CD4-positive, alpha-beta T cell (primary cell): ENCODE measurements around the gene ABHD1. TPM values are rescaled to one million over a fixed set of nuclear protein-coding genes. Genes with fewer than 3 reads are reported as not detected.

ENCODE experiments used
- ATAC-seq: fragments of 200-7000 bp; cut with Tn5 transposase; one replicate; pipeline ENCODE4 v1.10.0; 2022; ENCODE audit warnings: mild to moderate bottlenecking; ENCODE audit not compliant: poor library complexity
- CTCF ChIA-PET: fragments of 350-600 bp; sonication (Branson Sonifier 250); formaldehyde crosslinking; loops from one replicate; lab custom pipeline; 2021; ENCODE audit warnings: antibody characterized with exemption, inconsistent platforms; lab: Charles Lee
- POLR2A ChIA-PET: fragments of 350-600 bp; sonication (Branson Sonifier 250); formaldehyde crosslinking; loops from one replicate; lab custom pipeline; 2021; ENCODE audit warnings: antibody characterized with exemption, inconsistent platforms; lab: Charles Lee
- DNase-seq, 14 experiments: peaks; one replicate each; pipeline ENCODE4 v3.0.0-alpha.2; 2013 to 2020; ENCODE audit warnings: mixed read lengths in 2 of 14
- H3K27ac ChIP-seq, 2 donors: one replicate each; pipeline versions ENCODE4 v1.5.1 to v1.7.0; 2013; ENCODE audit warnings: low read length in 2 of 2, low read depth in 1 of 2, mild to moderate bottlenecking in 1 of 2
- H3K27me3 ChIP-seq, 2 experiments: 1 replicate in 1 of 2; 2 replicates in 1 of 2; pipeline versions ENCODE4 v1.6.1 to v1.7.0; 2013; ENCODE audit warnings: low read length in 2 of 2, control low read depth in 1 of 2, mild to moderate bottlenecking in 1 of 2, moderate library complexity in 1 of 2; ENCODE audit not compliant: insufficient read depth in 2 of 2, control insufficient read depth in 1 of 2
- H3K36me3 ChIP-seq: one replicate; pipeline ENCODE4 v1.6.1; 2013; ENCODE audit warnings: low read length, control low read depth; ENCODE audit not compliant: insufficient read depth
- H3K4me1 ChIP-seq: one replicate; pipeline ENCODE4 v1.6.1; 2013; ENCODE audit warnings: low read length, control low read depth; ENCODE audit not compliant: insufficient read depth
- H3K4me3 ChIP-seq: one replicate; pipeline ENCODE4 v1.5.1; 2013; ENCODE audit warnings: mild to moderate bottlenecking, low read length, moderate library complexity
- H3K9me3 ChIP-seq, 2 experiments: 1 replicate in 1 of 2; 2 replicates in 1 of 2; pipeline versions ENCODE4 v1.6.1 to v1.7.0; 2013; ENCODE audit warnings: low read length in 2 of 2, mild to moderate bottlenecking in 2 of 2, control low read depth in 1 of 2, moderate library complexity in 1 of 2; ENCODE audit not compliant: control insufficient read depth in 1 of 2, insufficient read depth in 1 of 2
- H3K27ac Mint-ChIP-seq: one replicate; pipeline ENCODE4 v1.8.0; 2020; ENCODE audit warnings: mixed read lengths
- H3K27me3 Mint-ChIP-seq: one replicate; pipeline ENCODE4 v1.8.0; 2021; ENCODE audit warnings: mixed read lengths
- H3K36me3 Mint-ChIP-seq: one replicate; pipeline ENCODE4 v1.8.0; 2021; ENCODE audit warnings: low read depth, mixed read lengths
- H3K4me1 Mint-ChIP-seq: one replicate; pipeline ENCODE4 v1.8.0; 2021; ENCODE audit warnings: low read depth, mixed read lengths
- H3K4me3 Mint-ChIP-seq: one replicate; pipeline ENCODE4 v1.8.0; 2020; ENCODE audit warnings: mild to moderate bottlenecking, mixed read lengths
- H3K9me3 Mint-ChIP-seq: one replicate; pipeline ENCODE4 v1.8.0; 2020; ENCODE audit warnings: mixed read lengths
- CTCF ChIP-seq: fragments of 200-600 bp; IDR thresholded peaks from one replicate; pipeline ENCODE4 v1.8.0; 2022; ENCODE audit warnings: antibody characterized with exemption, mild to moderate bottlenecking
- intact Hi-C, 2 experiments: fragments of 100-400 bp; cut with DNase I in 1 of 2; cut with micrococcal nuclease in 1 of 2; formaldehyde crosslinking; loops; one replicate each; pipeline versions ENCODE4 v1.15.1 to v1.9.0; 2023 to 2025; cut with DNase I, micrococcal nuclease
- total RNA-seq, 174 experiments: library from RNA in 2 of 174; stranded (reverse) in 2 of 174; gene quantifications; one replicate each; pipeline ENCODE4 v1.2.3 and lab custom pipeline; 2021 to 2026

The ABHD1 gene
- total RNA-seq, 2 experiments from 2014 or later, result 1.0 to 1.3 TPM

- H3K4me3 ChIP-seq, result no peak overlapping the region
- H3K27me3 Mint-ChIP-seq, result no peaks in the 10 kb centered on the region
- peaks cover 9% of the 10 kb centered on the region for H3K4me1 ChIP-seq
- no peaks in the 10 kb centered on the region for H3K9me3 Mint-ChIP-seq
- intact Hi-C loops, result loop anchor here in 1 of 2 experiments (5.0 kb wide), 1 partner anchor 82 kb away; no protein-coding TSS in a partner anchor
- ChIA-PET CTCF (interaction anchor here (1.7 to 1.8 kb wide), 2 partner anchors 180 to 203 kb away, joined by 4 to 9 read pairs; no protein-coding TSS in a partner anchor), POLR2A (no interaction called here)
- DNase-seq (no peak), ATAC-seq (no peak)
- TF ChIP-seq CTCF, result no peak
- no peak overlapping the region for H3K27ac ChIP-seq
- peaks cover 2% of the 10 kb centered on the region for H3K36me3 ChIP-seq
- H3K9me3 ChIP-seq, result no peaks in the 10 kb centered on the region
- H3K4me1 Mint-ChIP-seq, result peaks cover 11% of the 10 kb centered on the region
- H3K27ac Mint-ChIP-seq, result no peak overlapping the region
- no peaks in the 10 kb centered on the region for H3K27me3 ChIP-seq
- no peak overlapping the region for H3K4me3 Mint-ChIP-seq
- peaks cover 7% of the 10 kb centered on the region for H3K36me3 Mint-ChIP-seq
These were observed 23.6 kb upstream of the ABHD1 start for GRCh38 chr2:27100036-27100435.

- H3K36me3 ChIP-seq, result peaks cover 2% of the 10 kb centered on the region
- Mint-ChIP-seq H3K4me3 (no peak overlapping the region), H3K9me3 (no peaks in the 10 kb centered on the region), H3K36me3 (peaks cover 7% of the 10 kb centered on the region), H3K4me1 (no peaks in the 10 kb centered on the region), H3K27ac (no peak overlapping the region), H3K27me3 (peaks cover 10% of the 10 kb centered on the region)
- DNase-seq (no peak), ATAC-seq (no peak)
- no peaks in the 10 kb centered on the region for H3K9me3 ChIP-seq
- intact Hi-C loops, result loop anchor here in 1 of 2 experiments (5.0 kb wide), 1 partner anchor 80 kb away; no protein-coding TSS in a partner anchor
- H3K27me3 ChIP-seq, result no peaks in the 10 kb centered on the region
- POLR2A ChIA-PET, result no interaction called here
- no peaks in the 10 kb centered on the region for H3K4me1 ChIP-seq
- CTCF ChIA-PET, result no interaction called here
- H3K27ac ChIP-seq, result no peak overlapping the region
- no peak overlapping the region for H3K4me3 ChIP-seq
- TF ChIP-seq CTCF, result no peak
These were observed 21.3 kb upstream of the ABHD1 start for GRCh38 chr2:27102329-27102728.

GRCh38 chr2:27105981-27106380 is 17.6 kb upstream of the ABHD1 start:
- TF ChIP-seq CTCF, result no peak
- Mint-ChIP-seq H3K27me3 (peaks cover 19% of the 10 kb centered on the region), H3K4me3 (no peak overlapping the region), H3K4me1 (no peaks in the 10 kb centered on the region), H3K9me3 (no peaks in the 10 kb centered on the region), H3K36me3 (no peaks in the 10 kb centered on the region), H3K27ac (no peak overlapping the region)
- Histone ChIP-seq H3K27ac (no peak overlapping the region), H3K4me1 (no peaks in the 10 kb centered on the region), H3K27me3 (no peaks in the 10 kb centered on the region), H3K36me3 (no peaks in the 10 kb centered on the region), H3K4me3 (no peak overlapping the region), H3K9me3 (no peaks in the 10 kb centered on the region)
- ATAC-seq, result no peak
- ChIA-PET POLR2A (no interaction called here), CTCF (interaction anchor here (0.5 to 1.8 kb wide), 2 partner anchors 19 to 64 kb away, joined by 3 to 4 read pairs; no protein-coding TSS in a partner anchor)
- no peak for DNase-seq
- intact Hi-C loops, result no loop called here
